ENCODE data around the gene PLA2G3.

GRCh38 chr22:31136155-31136554, 4.2 kb downstream of the PLA2G3 start:
- TF ChIP-seq CTCF (IDR thresholded peaks at IDR 0.05) (no peak), POLR2A (IDR thresholded peaks at IDR 0.05) (no peak)
